ENCODE results near the gene GHR.

GRCh38 chr5:42745856-42746255 is 322.6 kb downstream of the GHR start:
- TF ChIP-seq CTCF (IDR thresholded peaks at IDR 0.05; ENCODE audit: insufficient read depth, low read length) (no peak), REST (IDR thresholded peaks at IDR 0.05; ENCODE audit: insufficient replicate concordance, low read depth) (no peak)

Data from HL-60 (cell line).